Measurements from ENCODE around the gene ZP4.

ZP4 gene

GRCh38 chr1:237834461-237834860 lies 56.3 kb downstream of the ZP4 start:
- no peak for DNase-seq (ENCODE audit: low read depth)
- TF ChIP-seq CTCF (conservative IDR thresholded peaks at IDR 0.05; ENCODE audit: control insufficient read depth, insufficient read depth, low read depth, low read length), result no peak
- H3K4me3 ChIP-seq (ENCODE audit: control insufficient read depth, low read depth, low read length), result no peak overlapping the region

GRCh38 chr1:237834048-237834447 lies 56.7 kb downstream of the ZP4 start:
- no peak for TF ChIP-seq CTCF (conservative IDR thresholded peaks at IDR 0.05; ENCODE audit: control insufficient read depth, insufficient read depth, low read depth, low read length)
- DNase-seq (ENCODE audit: low read depth), result no peak
- H3K4me3 ChIP-seq (ENCODE audit: control insufficient read depth, low read depth, low read length), result no peak overlapping the region

GRCh38 chr1:237832858-237833257 lies 57.9 kb downstream of the ZP4 start:
- H3K4me3 ChIP-seq (ENCODE audit: control insufficient read depth, low read depth, low read length), result no peak overlapping the region
- TF ChIP-seq CTCF (conservative IDR thresholded peaks at IDR 0.05; ENCODE audit: control insufficient read depth, insufficient read depth, low read depth, low read length), result no peak
- no peak for DNase-seq (ENCODE audit: low read depth)
